ENCODE measurements around the gene TTC39C. TPM values are rescaled to one million over a fixed set of nuclear protein-coding genes. Genes with fewer than 3 reads are reported as not detected.

The TTC39C gene
- total RNA-seq, 1 experiment from 2014 or later: 14.8 TPM

GRCh38 chr18:24181806-24182205, 167.3 kb downstream of the TTC39C start:
- Histone ChIP-seq H3K36me3 (ENCODE audit: control insufficient read depth, insufficient read depth, low read length) (no peaks in the 10 kb centered on the region), H3K27me3 (ENCODE audit: control insufficient read depth, insufficient read depth, low read length) (no peaks in the 10 kb centered on the region), H3K4me1 (ENCODE audit: control insufficient read depth, insufficient read depth, low read length) (no peaks in the 10 kb centered on the region), H3K9me3 (ENCODE audit: control insufficient read depth, insufficient read depth, low read depth, low read length) (no peaks in the 10 kb centered on the region), H3K4me3 (ENCODE audit: low read depth in 2 of 2, low read length in 2 of 2) (no peak overlapping the region), H3K27ac (ENCODE audit: low read length) (no peak overlapping the region)
- intact Hi-C loops (cut with micrococcal nuclease; ENCODE audit: unreplicated experiment): no loop called here
- DNase-seq (ENCODE audit: low read depth, low spot score): no peak
- in situ Hi-C loops (cut with HindIII; ENCODE audit: low pct_unique_long_range_greater_than_20kb, low sequenced_read_pairs): no loop called here
- POLR2A ChIA-PET: no interaction called here
- CTCF ChIA-PET: no interaction called here
- no TSS peak for BruUV-seq (replicated peaks)
- TF ChIP-seq POLR2AphosphoS5 (IDR thresholded peaks at IDR 0.05; ENCODE audit: low read depth, low read length) (no peak), TCF7L2 (IDR thresholded peaks at IDR 0.05; ENCODE audit: low read depth, low read length) (no peak), SIN3A (IDR thresholded peaks at IDR 0.05; ENCODE audit: borderline replicate concordance, insufficient read depth, low read depth, low read length) (no peak), REST (IDR thresholded peaks at IDR 0.05; ENCODE audit: insufficient read depth in 1 of 2, low read depth in 2 of 2, low read length in 1 of 2) (no peak)
- ATAC-seq: no peak

Other genes with a start within 250 kb of the TTC39C start
- 29.4 TPM for gene CABYR, start 124.3 kb downstream of the TTC39C start, total RNA-seq (2021; ENCODE audit: unreplicated experiment)

Data from Panc1 (cell line).